Measurements from ENCODE around the gene TMEM45B.
"Not testable (repeated sequence)": the region's sequence is repeated elsewhere in the genome, so short reads cannot be mapped to it uniquely, and the experiment has no call there.

Gene TMEM45B

GRCh38 chr11:129800655-129801054, 15.0 kb upstream of the TMEM45B start:
- DNase-seq = no peak
- in situ Hi-C loops (cut with HindIII; ENCODE audit: low pct_ligation_motif_present, low pct_unique_long_range_greater_than_20kb, low sequenced_read_pairs) = no loop called here

GRCh38 chr11:129803533-129803932, 12.1 kb upstream of the TMEM45B start:
- no peak for DNase-seq
- in situ Hi-C loops (cut with HindIII; ENCODE audit: low pct_ligation_motif_present, low pct_unique_long_range_greater_than_20kb, low sequenced_read_pairs) = no loop called here

GRCh38 chr11:129804012-129804411, 11.6 kb upstream of the TMEM45B start:
- in situ Hi-C loops (cut with HindIII; ENCODE audit: low pct_ligation_motif_present, low pct_unique_long_range_greater_than_20kb, low sequenced_read_pairs) = no loop called here
- DNase-seq = no peak

- in situ Hi-C loops (cut with HindIII; ENCODE audit: low pct_ligation_motif_present, low pct_unique_long_range_greater_than_20kb, low sequenced_read_pairs) = not testable (repeated sequence)
These were observed 7.4 kb upstream of the TMEM45B start for GRCh38 chr11:129808241-129808640.

GRCh38 chr11:129813231-129813791, 2.3 kb upstream of the TMEM45B start:
- DNase-seq = no peak
- in situ Hi-C loops (cut with HindIII; ENCODE audit: low pct_ligation_motif_present, low pct_unique_long_range_greater_than_20kb, low sequenced_read_pairs) = no loop called here

More at GRCh38 chr11:129808241-129808640, 7.4 kb upstream of the TMEM45B start:
- not testable (repeated sequence) for DNase-seq

- in situ Hi-C loops (cut with HindIII; ENCODE audit: low pct_ligation_motif_present, low pct_unique_long_range_greater_than_20kb, low sequenced_read_pairs) = no loop called here
- DNase-seq = no peak
These were observed 1.2 kb upstream of the TMEM45B start for GRCh38 chr11:129814244-129815014.

- in situ Hi-C loops (cut with HindIII; ENCODE audit: low pct_ligation_motif_present, low pct_unique_long_range_greater_than_20kb, low sequenced_read_pairs) = no loop called here
- no peak for DNase-seq
These were observed 1.9 kb downstream of the TMEM45B start for GRCh38 chr11:129817534-129818051.

- in situ Hi-C loops (cut with HindIII; ENCODE audit: low pct_ligation_motif_present, low pct_unique_long_range_greater_than_20kb, low sequenced_read_pairs); DNase-seq: not testable (repeated sequence)
These were observed 2.6 kb downstream of the TMEM45B start for GRCh38 chr11:129818236-129818635.

- in situ Hi-C loops (cut with HindIII; ENCODE audit: low pct_ligation_motif_present, low pct_unique_long_range_greater_than_20kb, low sequenced_read_pairs) = no loop called here
These were observed 3.6 kb downstream of the TMEM45B start for GRCh38 chr11:129819237-129819636.

GRCh38 chr11:129820228-129820627, 4.6 kb downstream of the TMEM45B start:
- not testable (repeated sequence) for DNase-seq

More at GRCh38 chr11:129819237-129819636, 3.6 kb downstream of the TMEM45B start:
- DNase-seq = no peak

GRCh38 chr11:129823281-129823680, 7.6 kb downstream of the TMEM45B start:
- DNase-seq; in situ Hi-C loops (cut with HindIII; ENCODE audit: low pct_ligation_motif_present, low pct_unique_long_range_greater_than_20kb, low sequenced_read_pairs): not testable (repeated sequence)

More at GRCh38 chr11:129820228-129820627, 4.6 kb downstream of the TMEM45B start:
- in situ Hi-C loops (cut with HindIII; ENCODE audit: low pct_ligation_motif_present, low pct_unique_long_range_greater_than_20kb, low sequenced_read_pairs) = not testable (repeated sequence)

- in situ Hi-C loops (cut with HindIII; ENCODE audit: low pct_ligation_motif_present, low pct_unique_long_range_greater_than_20kb, low sequenced_read_pairs); DNase-seq: not testable (repeated sequence)
These were observed 8.2 kb downstream of the TMEM45B start for GRCh38 chr11:129823799-129824198.

GRCh38 chr11:129825380-129825779, 9.7 kb downstream of the TMEM45B start:
- in situ Hi-C loops (cut with HindIII; ENCODE audit: low pct_ligation_motif_present, low pct_unique_long_range_greater_than_20kb, low sequenced_read_pairs) = no loop called here
- DNase-seq = no peak

- in situ Hi-C loops (cut with HindIII; ENCODE audit: low pct_ligation_motif_present, low pct_unique_long_range_greater_than_20kb, low sequenced_read_pairs) = no loop called here
- DNase-seq = no peak
These were observed 12.7 kb downstream of the TMEM45B start for GRCh38 chr11:129828301-129828836.

- DNase-seq; in situ Hi-C loops (cut with HindIII; ENCODE audit: low pct_ligation_motif_present, low pct_unique_long_range_greater_than_20kb, low sequenced_read_pairs): not testable (repeated sequence)
These were observed 13.8 kb downstream of the TMEM45B start for GRCh38 chr11:129829497-129829896.

- DNase-seq; in situ Hi-C loops (cut with HindIII; ENCODE audit: low pct_ligation_motif_present, low pct_unique_long_range_greater_than_20kb, low sequenced_read_pairs): not testable (repeated sequence)
These were observed 15.6 kb downstream of the TMEM45B start for GRCh38 chr11:129831227-129831626.

- DNase-seq; in situ Hi-C loops (cut with HindIII; ENCODE audit: low pct_ligation_motif_present, low pct_unique_long_range_greater_than_20kb, low sequenced_read_pairs): not testable (repeated sequence)
These were observed 17.6 kb downstream of the TMEM45B start for GRCh38 chr11:129833260-129833659.

GRCh38 chr11:129836423-129836891, 20.8 kb downstream of the TMEM45B start:
- not testable (repeated sequence) for DNase-seq

GRCh38 chr11:129836979-129837378, 21.3 kb downstream of the TMEM45B start:
- DNase-seq = no peak
- in situ Hi-C loops (cut with HindIII; ENCODE audit: low pct_ligation_motif_present, low pct_unique_long_range_greater_than_20kb, low sequenced_read_pairs) = no loop called here

More at GRCh38 chr11:129836423-129836891, 20.8 kb downstream of the TMEM45B start:
- in situ Hi-C loops (cut with HindIII; ENCODE audit: low pct_ligation_motif_present, low pct_unique_long_range_greater_than_20kb, low sequenced_read_pairs) = not testable (repeated sequence)

Data from ACHN (cell line).